Measurements from ENCODE around the gene FER.

The FER gene

DNA sequence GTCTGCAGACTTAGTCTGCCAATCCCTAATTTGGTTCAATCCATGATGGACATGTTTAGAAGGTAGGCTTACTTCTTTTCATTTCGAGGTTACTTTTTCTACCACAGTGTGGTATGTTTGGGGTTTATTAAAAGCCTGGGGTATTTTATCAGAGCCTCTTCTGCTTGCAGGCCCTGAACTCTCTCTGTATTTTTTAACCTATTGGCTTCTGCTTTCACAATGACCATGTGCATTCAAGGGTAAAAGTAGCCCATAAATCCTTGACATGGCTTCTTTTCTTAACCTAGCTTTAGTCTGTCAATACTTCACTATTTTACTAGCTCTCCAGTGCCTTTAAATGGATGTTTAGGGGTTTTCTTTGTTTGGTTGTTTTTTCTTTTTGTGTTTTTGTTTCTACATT, 286.6 kb downstream of the FER start:
- H3K9me2 ChIP-seq (replicated peaks; ENCODE audit: control insufficient read depth, low read length) = no peaks in the 10 kb centered on the region
- no peak overlapping the region for H3K4me3 ChIP-seq (ENCODE audit: low read length)
- no peaks in the 10 kb centered on the region for H4K20me1 ChIP-seq (ENCODE audit: control insufficient read depth, insufficient read depth, low read depth, low read length)
- H3K79me2 ChIP-seq (ENCODE audit: control insufficient read depth, low read length) = no peaks in the 10 kb centered on the region
- no peaks in the 10 kb centered on the region for H3K9me3 ChIP-seq (ENCODE audit: control insufficient read depth, insufficient read depth, low read length)
- no peaks in the 10 kb centered on the region for H3F3A ChIP-seq (ENCODE audit: control insufficient read depth, insufficient read depth)
- no peak overlapping the region for H3K4me2 ChIP-seq (ENCODE audit: low read length)
- no peaks in the 10 kb centered on the region for H3K4me1 ChIP-seq (ENCODE audit: control insufficient read depth, low read length)
- no peaks in the 10 kb centered on the region for H3K27me3 ChIP-seq (ENCODE audit: control insufficient read depth, low read length)
- no peaks in the 10 kb centered on the region for H3K36me3 ChIP-seq (ENCODE audit: control insufficient read depth, low read length)
- TF ChIP-seq EZH2phosphoT487 (IDR thresholded peaks at IDR 0.05; ENCODE audit: borderline replicate concordance, low read length) (no peak), CTCF (IDR thresholded peaks at IDR 0.05; ENCODE audit: low read depth, low read length, poor library complexity, severe bottlenecking) (no peak)
- H3K27ac ChIP-seq (ENCODE audit: low read depth, low read length) = no peak overlapping the region

GRCh38 chr5:109035436-109035835, 287.7 kb downstream of the FER start:
- no peaks in the 10 kb centered on the region for H3K9me2 ChIP-seq (replicated peaks; ENCODE audit: control insufficient read depth, low read length)
- no peaks in the 10 kb centered on the region for H3K36me3 ChIP-seq (ENCODE audit: control insufficient read depth, low read length)
- H3K4me1 ChIP-seq (ENCODE audit: control insufficient read depth, low read length) = no peaks in the 10 kb centered on the region
- no peak overlapping the region for H3K4me2 ChIP-seq (ENCODE audit: low read length)
- TF ChIP-seq EZH2phosphoT487 (IDR thresholded peaks at IDR 0.05; ENCODE audit: borderline replicate concordance, low read length) = no peak
- TF ChIP-seq CTCF (IDR thresholded peaks at IDR 0.05; ENCODE audit: low read depth, low read length, poor library complexity, severe bottlenecking) = no peak
- no peaks in the 10 kb centered on the region for H3K27me3 ChIP-seq (ENCODE audit: control insufficient read depth, low read length)
- no peaks in the 10 kb centered on the region for H4K20me1 ChIP-seq (ENCODE audit: control insufficient read depth, insufficient read depth, low read depth, low read length)
- H3F3A ChIP-seq (ENCODE audit: control insufficient read depth, insufficient read depth) = no peaks in the 10 kb centered on the region
- no peaks in the 10 kb centered on the region for H3K9me3 ChIP-seq (ENCODE audit: control insufficient read depth, insufficient read depth, low read length)
- no peaks in the 10 kb centered on the region for H3K79me2 ChIP-seq (ENCODE audit: control insufficient read depth, low read length)
- H3K27ac ChIP-seq (ENCODE audit: low read depth, low read length) = no peak overlapping the region
- no peak overlapping the region for H3K4me3 ChIP-seq (ENCODE audit: low read length)

GRCh38 chr5:109038209-109038840, 290.6 kb downstream of the FER start:
- H3K4me3 ChIP-seq (ENCODE audit: low read length) = no peak overlapping the region
- TF ChIP-seq EZH2phosphoT487 (IDR thresholded peaks at IDR 0.05; ENCODE audit: borderline replicate concordance, low read length) (no peak), CTCF (IDR thresholded peaks at IDR 0.05; ENCODE audit: low read depth, low read length, poor library complexity, severe bottlenecking) (no peak)
- no peak overlapping the region for H3K27ac ChIP-seq (ENCODE audit: low read depth, low read length)
- H4K20me1 ChIP-seq (ENCODE audit: control insufficient read depth, insufficient read depth, low read depth, low read length) = no peaks in the 10 kb centered on the region
- H3K36me3 ChIP-seq (ENCODE audit: control insufficient read depth, low read length) = no peaks in the 10 kb centered on the region
- H3K79me2 ChIP-seq (ENCODE audit: control insufficient read depth, low read length) = no peaks in the 10 kb centered on the region
- no peaks in the 10 kb centered on the region for H3K9me2 ChIP-seq (replicated peaks; ENCODE audit: control insufficient read depth, low read length)
- peaks cover 12% of the 10 kb centered on the region for H3K4me1 ChIP-seq (ENCODE audit: control insufficient read depth, low read length)
- no peaks in the 10 kb centered on the region for H3K9me3 ChIP-seq (ENCODE audit: control insufficient read depth, insufficient read depth, low read length)
- H3K4me2 ChIP-seq (ENCODE audit: low read length) = no peak overlapping the region
- no peaks in the 10 kb centered on the region for H3F3A ChIP-seq (ENCODE audit: control insufficient read depth, insufficient read depth)
- H3K27me3 ChIP-seq (ENCODE audit: control insufficient read depth, low read length) = no peaks in the 10 kb centered on the region
